Femur (tissue), 1 donor: ENCODE data around the gene NELL1.
"Not testable (repeated sequence)": the region's sequence is repeated elsewhere in the genome, so short reads cannot be mapped to it uniquely, and the experiment has no call there.

Source experiments
- DNase-seq: peaks from one replicate; pipeline ENCODE4 v3.0.0-alpha.2; 2017

NELL1 gene

GRCh38 chr11:21257461-21257860 lies 588.1 kb downstream of the NELL1 start:
- DNase-seq = no peak

GRCh38 chr11:21258414-21258813 lies 589.0 kb downstream of the NELL1 start:
- no peak for DNase-seq

GRCh38 chr11:21260101-21260500 lies 590.7 kb downstream of the NELL1 start:
- DNase-seq = no peak

GRCh38 chr11:21262992-21263391 lies 593.6 kb downstream of the NELL1 start:
- DNase-seq = no peak

GRCh38 chr11:21264125-21264524 lies 594.7 kb downstream of the NELL1 start:
- DNase-seq = no peak

GRCh38 chr11:21268036-21268435 lies 598.6 kb downstream of the NELL1 start:
- no peak for DNase-seq

- DNase-seq = not testable (repeated sequence)
Measured at GRCh38 chr11:21272139-21272538, 602.8 kb downstream of the NELL1 start.

- DNase-seq = no peak
Measured at GRCh38 chr11:21278840-21279239, 609.5 kb downstream of the NELL1 start.

- DNase-seq = no peak
Measured at GRCh38 chr11:21285104-21285503, 615.7 kb downstream of the NELL1 start.

- DNase-seq = no peak
Measured at GRCh38 chr11:21289686-21290085, 620.3 kb downstream of the NELL1 start.

GRCh38 chr11:21295508-21295907 lies 626.1 kb downstream of the NELL1 start:
- DNase-seq = no peak

GRCh38 chr11:21301981-21302380 lies 632.6 kb downstream of the NELL1 start:
- no peak for DNase-seq

GRCh38 chr11:21306739-21307358 lies 637.5 kb downstream of the NELL1 start:
- DNase-seq = no peak

GRCh38 chr11:21307874-21308273 lies 638.5 kb downstream of the NELL1 start:
- no peak for DNase-seq

GRCh38 chr11:21316591-21316990 lies 647.2 kb downstream of the NELL1 start:
- DNase-seq = no peak

GRCh38 chr11:21321072-21321471 lies 651.7 kb downstream of the NELL1 start:
- DNase-seq = no peak

GRCh38 chr11:21321530-21321929 lies 652.1 kb downstream of the NELL1 start:
- DNase-seq = no peak

- no peak for DNase-seq
Measured at GRCh38 chr11:21323617-21324016, 654.2 kb downstream of the NELL1 start.

- DNase-seq = no peak
Measured at GRCh38 chr11:21343204-21343603, 673.8 kb downstream of the NELL1 start.

GRCh38 chr11:21346361-21346760 lies 677.0 kb downstream of the NELL1 start:
- no peak for DNase-seq

- no peak for DNase-seq
Measured at GRCh38 chr11:21350613-21351012, 681.2 kb downstream of the NELL1 start.

- DNase-seq = no peak
Measured at GRCh38 chr11:21353425-21353824, 684.0 kb downstream of the NELL1 start.

- DNase-seq = no peak
Measured at GRCh38 chr11:21364866-21365624, 695.7 kb downstream of the NELL1 start.

- no peak for DNase-seq
Measured at GRCh38 chr11:21369947-21370346, 700.6 kb downstream of the NELL1 start.

GRCh38 chr11:21371044-21371443 lies 701.7 kb downstream of the NELL1 start:
- DNase-seq = no peak
